ENCODE results near the gene RPS6KB1.
"Not testable (repeated sequence)": the region's sequence is repeated elsewhere in the genome, so short reads cannot be mapped to it uniquely, and the experiment has no call there.

RPS6KB1 gene

GRCh38 chr17:59870482-59870881 lies 22.4 kb upstream of the RPS6KB1 start:
- no peaks in the 10 kb centered on the region for H3K9me3 ChIP-seq (ENCODE audit: control extremely low read depth in 1 of 5, control insufficient read depth in 4 of 5, insufficient read depth in 2 of 5, low read depth in 1 of 5, low read length in 4 of 5)
- POLR2A ChIA-PET = no interaction called here
- no peaks in the 10 kb centered on the region for H3K27me3 ChIP-seq (replicated peaks in 2 of 5; ENCODE audit: control insufficient read depth in 4 of 5, insufficient read depth in 5 of 5, low read length in 4 of 5)
- H3K36me3 ChIP-seq (ENCODE audit: control insufficient read depth in 4 of 4, insufficient read depth in 4 of 4, low read length in 3 of 4) = peaks cover 4 to 26% (median 13%) of the 10 kb centered on the region in 4 experiments
- H3K27ac ChIP-seq (ENCODE audit: insufficient read depth in 1 of 2, low read depth in 1 of 2, low read length in 2 of 2, poor library complexity in 1 of 2, severe bottlenecking in 2 of 2) = no peak overlapping the region
- H3K4me3 ChIP-seq (ENCODE audit: control insufficient read depth in 1 of 7, extremely low read depth in 1 of 7, insufficient read depth in 4 of 7, low read depth in 2 of 7, low read length in 6 of 7) = no peak overlapping the region
- CTCF ChIA-PET = interaction anchor here (1.0 to 2.2 kb wide), 5 partner anchors 11 to 83 kb away, joined by 3 to 8 read pairs (median 6); partner anchors contain the start of gene TUBD1
- H3K4me1 ChIP-seq (ENCODE audit: control extremely low read depth in 1 of 4, control insufficient read depth in 4 of 4, insufficient read depth in 4 of 4, low read length in 3 of 4) = peaks cover 0 to 7% (median 0%) of the 10 kb centered on the region in 4 experiments
- 74% methylated on average over 7 of the region's 8 CpGs for WGBS (ENCODE audit: insufficient coverage)
- no peak for DNase-seq

- POLR2A ChIA-PET = interaction anchor here (1.1 kb wide), 1 partner anchor 21 kb away, joined by 3 read pairs; no protein-coding TSS in a partner anchor
- H3K4me3 ChIP-seq (ENCODE audit: control insufficient read depth in 1 of 7, extremely low read depth in 1 of 7, insufficient read depth in 4 of 7, low read depth in 2 of 7, low read length in 6 of 7) = no peak overlapping the region
- DNase-seq = no peak
- peaks cover 0 to 7% (median 0%) of the 10 kb centered on the region in 4 experiments for H3K4me1 ChIP-seq (ENCODE audit: control extremely low read depth in 1 of 4, control insufficient read depth in 4 of 4, insufficient read depth in 4 of 4, low read length in 3 of 4)
- CTCF ChIA-PET = interaction anchor here (0.7 kb wide), 1 partner anchor 13 kb away, joined by 3 read pairs; no protein-coding TSS in a partner anchor
- no peak overlapping the region for H3K27ac ChIP-seq (ENCODE audit: insufficient read depth in 1 of 2, low read depth in 1 of 2, low read length in 2 of 2, poor library complexity in 1 of 2, severe bottlenecking in 2 of 2)
- peaks cover 4 to 38% (median 18%) of the 10 kb centered on the region in 4 experiments for H3K36me3 ChIP-seq (ENCODE audit: control insufficient read depth in 4 of 4, insufficient read depth in 4 of 4, low read length in 3 of 4)
- H3K27me3 ChIP-seq (replicated peaks in 2 of 5; ENCODE audit: control insufficient read depth in 4 of 5, insufficient read depth in 5 of 5, low read length in 4 of 5) = no peaks in the 10 kb centered on the region
- H3K9me3 ChIP-seq (ENCODE audit: control extremely low read depth in 1 of 5, control insufficient read depth in 4 of 5, insufficient read depth in 2 of 5, low read depth in 1 of 5, low read length in 4 of 5) = no peaks in the 10 kb centered on the region
Observed at GRCh38 chr17:59872351-59872750, 20.6 kb upstream of the RPS6KB1 start.

- H3K36me3 ChIP-seq (ENCODE audit: control insufficient read depth in 4 of 4, insufficient read depth in 4 of 4, low read length in 3 of 4) = peaks cover 6 to 46% (median 26%) of the 10 kb centered on the region in 4 experiments
- H3K27ac ChIP-seq (ENCODE audit: insufficient read depth in 1 of 2, low read depth in 1 of 2, low read length in 2 of 2, poor library complexity in 1 of 2, severe bottlenecking in 2 of 2); H3K27me3 ChIP-seq (replicated peaks in 2 of 5; ENCODE audit: control insufficient read depth in 4 of 5, insufficient read depth in 5 of 5, low read length in 4 of 5); POLR2A ChIA-PET; H3K4me1 ChIP-seq (ENCODE audit: control extremely low read depth in 1 of 4, control insufficient read depth in 4 of 4, insufficient read depth in 4 of 4, low read length in 3 of 4); DNase-seq; CTCF ChIA-PET; H3K9me3 ChIP-seq (ENCODE audit: control extremely low read depth in 1 of 5, control insufficient read depth in 4 of 5, insufficient read depth in 2 of 5, low read depth in 1 of 5, low read length in 4 of 5); H3K4me3 ChIP-seq (ENCODE audit: control insufficient read depth in 1 of 7, extremely low read depth in 1 of 7, insufficient read depth in 4 of 7, low read depth in 2 of 7, low read length in 6 of 7): not testable (repeated sequence)
- WGBS (ENCODE audit: insufficient coverage) = 97% methylated on average over 6 of the region's 8 CpGs
Observed at GRCh38 chr17:59873414-59873813, 19.5 kb upstream of the RPS6KB1 start.

DNA sequence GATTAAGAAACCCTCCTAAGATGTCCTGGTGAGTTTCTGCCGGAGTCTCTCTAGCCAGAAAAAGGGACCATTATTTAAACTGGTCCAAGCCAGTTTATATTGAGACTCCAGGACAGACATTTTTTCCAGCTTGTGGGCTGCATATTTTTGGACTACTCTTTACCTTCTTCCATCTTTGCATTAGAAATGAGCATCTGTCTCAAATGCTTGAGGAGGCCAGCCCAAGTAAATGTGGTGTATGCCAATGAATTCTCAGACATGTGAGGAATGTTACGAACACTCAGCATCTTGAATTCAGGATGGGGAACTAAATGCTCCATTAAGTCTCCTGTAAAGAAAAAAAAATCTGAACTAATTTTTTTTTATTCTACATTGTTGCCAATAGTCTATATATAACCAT lies 18.5 kb upstream of the RPS6KB1 start:
- no peak for DNase-seq
- Histone ChIP-seq H3K4me1 (ENCODE audit: control extremely low read depth in 1 of 4, control insufficient read depth in 4 of 4, insufficient read depth in 4 of 4, low read length in 3 of 4) (peaks cover 0 to 7% (median 0%) of the 10 kb centered on the region in 4 experiments), H3K4me3 (ENCODE audit: control insufficient read depth in 1 of 7, extremely low read depth in 1 of 7, insufficient read depth in 4 of 7, low read depth in 2 of 7, low read length in 6 of 7) (no peak overlapping the region), H3K27me3 (replicated peaks in 2 of 5; ENCODE audit: control insufficient read depth in 4 of 5, insufficient read depth in 5 of 5, low read length in 4 of 5) (no peaks in the 10 kb centered on the region), H3K9me3 (ENCODE audit: control extremely low read depth in 1 of 5, control insufficient read depth in 4 of 5, insufficient read depth in 2 of 5, low read depth in 1 of 5, low read length in 4 of 5) (no peaks in the 10 kb centered on the region), H3K36me3 (ENCODE audit: control insufficient read depth in 4 of 4, insufficient read depth in 4 of 4, low read length in 3 of 4) (peaks cover 6 to 46% (median 27%) of the 10 kb centered on the region in 4 experiments), H3K27ac (ENCODE audit: insufficient read depth in 1 of 2, low read depth in 1 of 2, low read length in 2 of 2, poor library complexity in 1 of 2, severe bottlenecking in 2 of 2) (no peak overlapping the region)
- CTCF ChIA-PET = no interaction called here
- POLR2A ChIA-PET = interaction anchor here (0.6 kb wide), 1 partner anchor 12 kb away, joined by 5 read pairs; no protein-coding TSS in a partner anchor
- 100% methylated on average over 2 of the region's 2 CpGs for WGBS (ENCODE audit: insufficient coverage)

- CTCF ChIA-PET = no interaction called here
Observed at GRCh38 chr17:59876107-59876506, 16.8 kb upstream of the RPS6KB1 start.

DNA sequence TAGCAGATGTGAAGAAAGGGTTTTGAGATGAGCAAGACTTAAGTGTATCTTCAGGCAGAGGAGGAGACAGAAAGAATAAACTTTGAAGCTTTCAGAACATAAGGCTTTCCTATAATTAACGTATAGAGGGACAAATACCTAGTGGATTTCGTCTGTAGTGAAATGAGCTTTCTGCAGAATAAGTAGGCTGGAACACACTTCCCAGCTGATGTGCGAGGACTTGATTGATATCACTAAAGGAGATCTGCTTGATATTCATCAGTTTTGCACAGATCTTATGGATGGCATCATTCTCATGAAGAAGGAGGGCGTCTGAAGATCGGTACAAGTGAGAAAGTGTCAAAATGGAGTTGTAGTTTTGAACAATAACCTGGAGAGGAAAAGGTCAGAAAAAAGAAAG lies 15.0 kb upstream of the RPS6KB1 start:
- ChIA-PET CTCF (interaction anchor here (1.3 kb wide), 1 partner anchor 19 kb away, joined by 5 read pairs; no protein-coding TSS in a partner anchor), POLR2A (no interaction called here)
- Histone ChIP-seq H3K9me3 (ENCODE audit: control extremely low read depth in 1 of 5, control insufficient read depth in 4 of 5, insufficient read depth in 2 of 5, low read depth in 1 of 5, low read length in 4 of 5) (no peaks in the 10 kb centered on the region), H3K4me3 (ENCODE audit: control insufficient read depth in 1 of 7, extremely low read depth in 1 of 7, insufficient read depth in 4 of 7, low read depth in 2 of 7, low read length in 6 of 7) (no peak overlapping the region), H3K4me1 (ENCODE audit: control extremely low read depth in 1 of 4, control insufficient read depth in 4 of 4, insufficient read depth in 4 of 4, low read length in 3 of 4) (no peaks in the 10 kb centered on the region), H3K27ac (ENCODE audit: insufficient read depth in 1 of 2, low read depth in 1 of 2, low read length in 2 of 2, poor library complexity in 1 of 2, severe bottlenecking in 2 of 2) (no peak overlapping the region), H3K27me3 (replicated peaks in 2 of 5; ENCODE audit: control insufficient read depth in 4 of 5, insufficient read depth in 5 of 5, low read length in 4 of 5) (no peaks in the 10 kb centered on the region), H3K36me3 (ENCODE audit: control insufficient read depth in 4 of 4, insufficient read depth in 4 of 4, low read length in 3 of 4) (peaks cover 6 to 53% (median 30%) of the 10 kb centered on the region in 4 experiments)
- 100% methylated on average over 5 of the region's 5 CpGs for WGBS (ENCODE audit: insufficient coverage)
- DNase-seq = no peak

More at GRCh38 chr17:59876107-59876506, 16.8 kb upstream of the RPS6KB1 start:
- DNase-seq = no peak
- Histone ChIP-seq H3K36me3 (ENCODE audit: control insufficient read depth in 4 of 4, insufficient read depth in 4 of 4, low read length in 3 of 4) (peaks cover 6 to 45% (median 28%) of the 10 kb centered on the region in 4 experiments), H3K4me1 (ENCODE audit: control extremely low read depth in 1 of 4, control insufficient read depth in 4 of 4, insufficient read depth in 4 of 4, low read length in 3 of 4) (no peaks in the 10 kb centered on the region), H3K4me3 (ENCODE audit: control insufficient read depth in 1 of 7, extremely low read depth in 1 of 7, insufficient read depth in 4 of 7, low read depth in 2 of 7, low read length in 6 of 7) (no peak overlapping the region), H3K27me3 (replicated peaks in 2 of 5; ENCODE audit: control insufficient read depth in 4 of 5, insufficient read depth in 5 of 5, low read length in 4 of 5) (no peaks in the 10 kb centered on the region), H3K9me3 (ENCODE audit: control extremely low read depth in 1 of 5, control insufficient read depth in 4 of 5, insufficient read depth in 2 of 5, low read depth in 1 of 5, low read length in 4 of 5) (no peaks in the 10 kb centered on the region), H3K27ac (ENCODE audit: insufficient read depth in 1 of 2, low read depth in 1 of 2, low read length in 2 of 2, poor library complexity in 1 of 2, severe bottlenecking in 2 of 2) (no peak overlapping the region)
- WGBS (ENCODE audit: insufficient coverage) = no CpG with 5 or more reads among the region's 3 CpGs
- POLR2A ChIA-PET = interaction anchor here (0.6 to 1.0 kb wide), 2 partner anchors 42 to 127 kb away, joined by 4 to 5 read pairs; no protein-coding TSS in a partner anchor

DNA sequence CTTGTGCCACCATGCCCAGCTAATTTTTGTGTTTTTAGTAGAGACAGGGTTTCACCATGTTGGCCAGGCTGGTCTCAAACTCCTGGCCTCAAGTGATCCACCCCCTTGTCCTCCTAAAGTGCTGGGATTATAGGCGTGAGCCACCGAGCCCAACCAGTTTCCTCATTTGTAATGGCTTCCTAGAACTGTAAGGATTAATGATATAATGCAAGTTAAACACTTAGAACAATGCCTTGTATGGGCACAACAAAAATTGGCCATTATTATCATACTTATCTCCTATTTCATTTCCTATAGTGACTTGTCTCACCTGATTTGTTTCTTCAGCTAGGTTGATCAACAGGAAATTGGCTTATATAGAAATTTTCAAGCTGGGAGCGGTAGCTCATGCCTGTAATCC lies 14.3 kb upstream of the RPS6KB1 start:
- CTCF ChIA-PET = interaction anchor here (1.3 kb wide), 1 partner anchor 19 kb away, joined by 5 read pairs; no protein-coding TSS in a partner anchor
- no peaks in the 10 kb centered on the region for H3K4me1 ChIP-seq (ENCODE audit: control extremely low read depth in 1 of 4, control insufficient read depth in 4 of 4, insufficient read depth in 4 of 4, low read length in 3 of 4)
- POLR2A ChIA-PET = no interaction called here
- WGBS (ENCODE audit: insufficient coverage) = 100% methylated on average over 1 of the region's 3 CpGs
- H3K4me3 ChIP-seq (ENCODE audit: control insufficient read depth in 1 of 7, extremely low read depth in 1 of 7, insufficient read depth in 4 of 7, low read depth in 2 of 7, low read length in 6 of 7) = no peak overlapping the region
- no peaks in the 10 kb centered on the region for H3K9me3 ChIP-seq (ENCODE audit: control extremely low read depth in 1 of 5, control insufficient read depth in 4 of 5, insufficient read depth in 2 of 5, low read depth in 1 of 5, low read length in 4 of 5)
- no peak for DNase-seq
- H3K27ac ChIP-seq (ENCODE audit: insufficient read depth in 1 of 2, low read depth in 1 of 2, low read length in 2 of 2, poor library complexity in 1 of 2, severe bottlenecking in 2 of 2) = no peak overlapping the region
- H3K36me3 ChIP-seq (ENCODE audit: control insufficient read depth in 4 of 4, insufficient read depth in 4 of 4, low read length in 3 of 4) = peaks cover 6 to 55% (median 30%) of the 10 kb centered on the region in 4 experiments
- no peaks in the 10 kb centered on the region for H3K27me3 ChIP-seq (replicated peaks in 2 of 5; ENCODE audit: control insufficient read depth in 4 of 5, insufficient read depth in 5 of 5, low read length in 4 of 5)

Measured in common myeloid progenitor, CD34-positive (primary cell).